GM18519 (cell line): ENCODE data around the gene CFAP43.
A peak's percentile ranks its signal among the peaks of the same experiment; 100 is the strongest.

Experiments used
- ATAC-seq: cut with Tn5 transposase; IDR thresholded peaks from one replicate; pipeline ENCODE4 v1.9.1; 2021; ENCODE audit warnings: mild to moderate bottlenecking, moderate library complexity; ENCODE audit not compliant: unreplicated experiment, low FRiP score

CFAP43 gene

GRCh38 chr10:104150139-104150538, 82.0 kb downstream of the CFAP43 start:
- ATAC-seq = no peak

GRCh38 chr10:104146882-104147281, 85.3 kb downstream of the CFAP43 start:
- no peak for ATAC-seq

- ATAC-seq = no peak
These were observed 87.2 kb downstream of the CFAP43 start for GRCh38 chr10:104144931-104145330.

- no peak for ATAC-seq
These were observed 88.3 kb downstream of the CFAP43 start for GRCh38 chr10:104143829-104144228.

GRCh38 chr10:104142081-104142480, 90.1 kb downstream of the CFAP43 start:
- ATAC-seq = no peak

- ATAC-seq = no peak
These were observed 92.9 kb downstream of the CFAP43 start for GRCh38 chr10:104139221-104139620.

- no peak for ATAC-seq
These were observed 94.0 kb downstream of the CFAP43 start for GRCh38 chr10:104138131-104138530.

GRCh38 chr10:104130041-104130440, 102.1 kb downstream of the CFAP43 start:
- no peak for ATAC-seq

GRCh38 chr10:104128214-104128613, 104.0 kb downstream of the CFAP43 start:
- no peak for ATAC-seq

GRCh38 chr10:104127411-104127810, 104.8 kb downstream of the CFAP43 start:
- no peak for ATAC-seq

- no peak for ATAC-seq
These were observed 108.8 kb downstream of the CFAP43 start for GRCh38 chr10:104123397-104123796.

GRCh38 chr10:104122225-104123107, 109.7 kb downstream of the CFAP43 start:
- no peak for ATAC-seq

GRCh38 chr10:104121485-104122224, 110.5 kb downstream of the CFAP43 start, which contains the start of gene SFR1:
SFR1 (plus strand) TSS chr10:104122171; CDS start chr10:104122184, 13 bp downstream.
- peak; percentile 85 for ATAC-seq

GRCh38 chr10:104120903-104121484, 111.2 kb downstream of the CFAP43 start:
- ATAC-seq = peak; percentile 39

GRCh38 chr10:104120512-104120902, 111.7 kb downstream of the CFAP43 start:
- ATAC-seq = no peak

GRCh38 chr10:104119996-104120395, 112.2 kb downstream of the CFAP43 start:
- ATAC-seq = no peak

- no peak for ATAC-seq
These were observed 114.3 kb downstream of the CFAP43 start for GRCh38 chr10:104117839-104118323.

- no peak for ATAC-seq
These were observed 118.7 kb downstream of the CFAP43 start for GRCh38 chr10:104113376-104113956.

- ATAC-seq = no peak
These were observed 122.1 kb downstream of the CFAP43 start for GRCh38 chr10:104109908-104110662.

- no peak for ATAC-seq
These were observed 127.2 kb downstream of the CFAP43 start for GRCh38 chr10:104104926-104105325.
